Activated naive CD4-positive, alpha-beta T cell treated with anti-CD3 and anti-CD28 coated beads, Interleukin-2, amount 50 U/mL, for 16 hours (primary cell): ENCODE data around the gene MMP13.
A peak's percentile ranks its signal among the peaks of the same experiment; 100 is the strongest.
"Not testable (repeated sequence)": the region's sequence is repeated elsewhere in the genome, so short reads cannot be mapped to it uniquely, and the experiment has no call there.

Source experiments
- DNase-seq: peaks from one replicate; pipeline ENCODE4 v3.0.0-alpha.2; 2020

The MMP13 gene

DNA sequence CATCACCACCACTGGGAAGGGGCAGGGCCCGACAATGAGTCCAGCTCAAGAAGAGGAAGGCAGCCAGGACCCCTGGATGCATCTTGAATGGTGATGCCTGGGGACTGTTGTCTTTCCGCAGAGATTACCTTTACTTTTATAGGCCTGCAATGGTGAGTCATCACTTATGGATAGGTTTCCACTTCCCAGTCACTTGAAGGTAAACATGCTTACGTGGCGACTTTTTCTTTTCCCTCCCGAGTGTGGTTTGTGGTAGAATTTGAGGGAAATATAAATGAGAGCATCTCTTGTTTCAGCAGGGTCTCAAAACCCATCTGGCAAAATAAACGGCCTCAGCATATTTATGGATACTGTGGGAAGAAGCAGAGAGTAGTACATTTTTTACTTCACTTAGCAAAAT, at the start of gene MMP13:
MMP13 (minus strand) TSS at position 109 of the 400 bp plus-strand sequence; CDS start at position 82, 27 bp downstream.
- no peak for DNase-seq

GRCh38 chr11:103004234-103004633, 48.7 kb upstream of the MMP13 start:
- DNase-seq = not testable (repeated sequence)

- DNase-seq = no peak
Observed at GRCh38 chr11:102994105-102994504, 38.6 kb upstream of the MMP13 start.

DNA sequence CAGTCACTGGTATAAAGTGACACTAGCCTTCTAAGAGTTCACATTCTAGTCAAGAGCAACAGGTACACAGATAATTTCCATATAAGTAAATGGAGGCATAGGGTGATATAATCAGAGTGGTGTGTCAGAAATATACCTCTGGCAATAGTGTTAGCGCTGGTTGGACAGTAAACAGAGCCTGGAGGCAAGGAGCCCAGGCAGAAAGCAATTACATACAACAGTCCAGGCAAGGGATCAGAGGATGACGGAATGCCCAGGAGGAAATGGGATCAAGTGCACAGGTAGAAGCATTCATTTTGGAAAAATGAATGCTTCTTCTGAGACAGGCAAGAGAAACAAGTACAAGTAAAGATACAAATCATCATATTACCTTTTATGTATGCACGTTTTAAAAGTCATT, 36.2 kb upstream of the MMP13 start:
- no peak for DNase-seq

GRCh38 chr11:102990145-102990544, 34.6 kb upstream of the MMP13 start:
- no peak for DNase-seq

GRCh38 chr11:102989379-102990047, 34.0 kb upstream of the MMP13 start:
- no peak for DNase-seq

GRCh38 chr11:102986815-102987214, 31.3 kb upstream of the MMP13 start:
- DNase-seq = no peak

GRCh38 chr11:102985850-102986249, 30.3 kb upstream of the MMP13 start:
- no peak for DNase-seq

DNA sequence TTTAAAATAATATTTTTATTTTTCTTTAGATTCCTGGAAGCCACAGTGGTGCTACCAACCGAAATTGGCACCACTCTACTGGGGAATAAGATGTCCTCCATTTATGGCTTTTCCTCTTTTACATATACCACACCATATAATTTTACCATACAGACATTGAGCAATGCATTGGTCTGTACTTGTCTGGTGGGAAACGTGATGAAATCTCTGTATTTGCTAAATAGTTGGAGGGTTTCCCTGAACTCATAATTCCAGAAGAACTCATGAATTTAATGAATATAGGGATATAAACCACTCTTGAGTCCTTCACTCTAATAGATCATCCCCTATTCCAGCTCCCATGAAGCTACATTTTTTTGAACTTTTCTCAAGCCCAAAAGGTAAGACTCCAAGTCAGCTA, 28.0 kb upstream of the MMP13 start:
- no peak for DNase-seq

GRCh38 chr11:102981324-102981910, 25.9 kb upstream of the MMP13 start:
- DNase-seq = no peak

DNA sequence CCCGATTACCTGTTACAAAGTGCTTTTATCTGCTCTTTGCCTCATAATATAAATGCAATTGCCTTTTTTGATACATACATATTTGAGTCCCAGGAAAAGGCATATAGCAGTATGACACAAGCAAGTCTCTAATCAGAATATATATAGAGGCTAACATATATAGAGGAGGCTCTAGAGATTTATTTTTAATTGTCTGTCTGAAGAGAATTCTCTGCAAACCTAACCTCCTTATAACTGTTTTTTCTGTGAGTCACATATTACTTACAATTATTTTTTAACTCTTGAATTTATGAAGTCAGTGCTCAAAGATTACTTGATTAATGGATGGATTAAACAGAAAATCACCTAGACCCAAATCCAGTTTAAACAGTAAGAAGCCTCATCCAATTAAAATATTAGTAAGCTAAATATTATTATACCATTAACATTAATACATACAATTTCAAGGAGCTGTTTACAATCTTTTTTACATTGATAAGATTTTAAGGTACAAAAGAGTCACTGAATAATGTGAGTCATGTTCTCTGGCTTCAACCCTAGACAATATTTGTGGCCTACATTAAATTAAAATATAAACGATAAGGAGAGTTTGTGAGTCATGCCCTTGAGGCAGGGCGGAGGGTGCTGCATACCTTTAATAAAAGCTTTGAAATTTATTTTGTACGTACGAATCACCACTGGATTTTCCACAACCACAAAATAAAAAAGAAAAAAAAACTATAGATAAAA, 19.2 kb upstream of the MMP13 start:
- DNase-seq = no peak

DNA sequence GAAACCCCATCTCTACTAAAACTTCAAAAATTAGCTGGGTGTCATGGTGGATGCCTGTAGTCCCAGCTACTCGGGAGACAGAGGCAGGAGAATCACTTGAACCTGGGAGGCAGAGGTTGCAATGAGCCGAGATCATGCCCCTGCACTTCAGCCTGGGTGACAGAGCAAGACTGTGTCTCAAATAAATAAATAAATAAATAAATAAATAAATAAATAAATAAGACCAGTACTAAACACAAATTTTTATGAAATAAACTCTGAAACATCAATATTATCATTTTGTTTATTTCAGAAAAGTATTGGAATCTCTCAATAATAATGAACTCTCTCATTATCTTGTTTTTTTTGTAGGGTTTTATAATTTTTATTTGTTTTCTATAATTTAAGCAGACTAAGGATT, 18.2 kb upstream of the MMP13 start:
- DNase-seq = not testable (repeated sequence)

- DNase-seq = no peak
Observed at GRCh38 chr11:102972853-102973252, 17.3 kb upstream of the MMP13 start.

GRCh38 chr11:102971766-102972165, 16.2 kb upstream of the MMP13 start:
- DNase-seq = no peak

GRCh38 chr11:102967497-102967896, 12.0 kb upstream of the MMP13 start:
- DNase-seq = no peak

GRCh38 chr11:102966011-102966410, 10.5 kb upstream of the MMP13 start:
- no peak for DNase-seq

DNA sequence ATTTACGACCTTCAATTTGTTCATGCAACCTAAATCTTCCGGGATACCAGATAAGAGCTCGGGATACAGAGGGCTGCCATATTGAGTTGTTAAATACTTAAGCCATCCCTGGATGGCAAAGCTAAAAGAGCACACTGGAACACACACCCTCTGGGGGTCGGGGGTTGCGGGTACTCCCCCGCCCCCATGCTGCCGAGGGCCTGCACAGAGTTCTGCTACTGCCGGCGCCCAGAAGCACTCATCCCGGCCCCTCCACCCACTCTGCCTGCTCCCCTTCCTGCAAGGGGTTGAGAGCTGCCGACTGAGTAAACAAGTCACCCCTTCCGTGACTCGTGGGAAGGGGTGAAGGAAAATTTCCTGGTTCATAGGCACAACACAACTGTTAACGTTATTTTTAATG, 9.3 kb upstream of the MMP13 start:
- no peak for DNase-seq

DNA sequence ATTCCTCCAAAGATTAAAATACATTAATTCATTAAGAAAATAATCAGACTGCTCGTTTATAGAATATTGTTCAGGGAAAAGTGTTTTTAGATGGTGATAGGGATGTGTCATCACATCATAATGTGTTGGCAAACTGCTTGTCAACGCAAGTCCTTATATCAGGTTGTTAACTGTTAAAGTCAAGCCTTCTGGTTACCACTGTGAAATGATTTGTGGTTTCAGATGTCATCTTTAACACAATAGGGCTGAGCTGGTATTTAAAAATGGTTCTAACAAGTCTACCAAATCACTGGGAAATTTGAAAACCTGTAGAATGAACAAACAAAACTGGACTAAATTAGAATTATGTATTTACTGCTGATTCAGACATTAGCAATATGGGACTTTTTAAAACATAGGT, 2.4 kb upstream of the MMP13 start:
- no peak for DNase-seq

DNA sequence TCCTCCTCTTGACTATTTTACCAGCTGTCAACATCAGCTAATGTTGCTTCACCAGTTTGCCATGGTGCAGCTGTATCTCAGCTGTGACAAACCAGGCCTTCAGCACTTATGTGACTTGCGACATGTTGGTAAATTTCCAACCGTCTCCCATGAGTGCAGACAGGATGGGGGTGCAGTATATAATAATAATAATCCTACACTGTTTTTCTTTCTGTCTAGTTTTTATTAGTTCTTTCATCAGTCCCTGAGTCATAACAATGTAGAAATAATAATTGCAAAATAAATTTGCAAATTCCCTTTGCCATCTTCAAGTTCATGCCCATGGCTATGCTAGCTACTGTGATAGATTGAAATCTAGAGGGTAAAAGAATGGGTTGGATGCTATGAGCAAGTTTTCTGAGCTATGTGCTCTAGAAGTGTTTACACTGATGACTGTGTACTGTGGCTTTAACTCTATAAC, 4.9 kb downstream of the MMP13 start:
- DNase-seq = no peak

GRCh38 chr11:102946237-102946636, 9.3 kb downstream of the MMP13 start:
- DNase-seq = no peak

GRCh38 chr11:102940714-102941588, 14.6 kb downstream of the MMP13 start:
- DNase-seq = peak; percentile 17

DNA sequence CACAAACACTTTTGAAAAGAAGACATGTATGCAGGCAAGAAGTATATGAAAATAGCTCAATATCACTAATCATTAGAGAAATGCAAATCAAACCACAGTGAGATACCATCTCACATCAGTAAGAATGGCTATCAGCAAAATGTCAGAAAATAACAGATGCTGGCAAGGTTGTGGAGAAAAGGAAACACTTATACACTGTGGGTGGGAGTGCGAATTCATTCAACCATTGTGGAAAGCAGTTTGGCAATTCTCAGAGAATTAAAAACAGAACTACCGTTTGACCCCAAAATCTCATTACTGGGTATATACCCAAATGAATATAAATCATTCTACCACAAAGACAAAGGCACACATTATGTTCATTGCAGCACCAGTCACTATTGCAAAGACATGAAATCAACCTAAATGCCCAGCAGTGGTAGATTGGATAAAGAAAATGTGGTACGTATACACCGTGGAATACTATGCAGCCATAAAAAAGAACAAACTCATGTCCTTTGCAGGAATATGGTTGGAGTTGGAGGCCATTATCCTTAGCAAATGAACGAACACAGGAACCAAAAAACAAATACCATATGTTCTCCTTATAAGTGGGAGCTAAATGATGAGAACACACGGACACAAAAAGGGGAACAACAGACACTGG, 18.5 kb downstream of the MMP13 start:
- DNase-seq = no peak

DNA sequence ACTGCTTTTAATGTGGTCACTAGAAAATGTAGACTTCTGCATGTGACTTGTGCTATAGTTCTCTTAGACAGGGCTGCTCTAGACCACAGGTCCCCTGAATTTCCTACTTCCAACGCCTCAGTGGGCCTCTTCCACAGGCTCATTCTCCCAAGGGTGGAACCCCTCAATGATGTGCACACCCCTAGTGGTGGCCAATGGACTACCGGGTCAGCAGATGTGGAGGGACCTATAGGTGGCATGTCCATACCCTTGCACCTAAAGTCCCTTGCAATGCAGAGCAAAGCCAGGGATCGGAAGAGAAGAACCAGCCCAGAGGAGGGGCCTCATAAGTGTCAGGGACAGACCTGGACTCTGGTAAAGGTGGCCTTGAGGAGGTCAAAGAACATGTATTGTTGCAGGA, 20.0 kb downstream of the MMP13 start:
- DNase-seq = no peak
